WTC11 (cell line): ENCODE measurements around the gene EFNB3.

Source experiments
- ATF2 ChIP-seq: sonication (generic); formaldehyde crosslinking; IDR thresholded peaks from 2 replicates; pipeline ENCODE4 v1.8.1; 2022; ENCODE audit warnings: low read depth, missing genetic modification reagents, borderline replicate concordance
- CREB1 ChIP-seq: sonication (generic); formaldehyde crosslinking; IDR thresholded peaks from 2 replicates; pipeline ENCODE4 v1.8.0; 2023; ENCODE audit warnings: mild to moderate bottlenecking, missing genetic modification reagents
- HMGXB4 ChIP-seq: sonication (generic); formaldehyde crosslinking; IDR thresholded peaks from 2 replicates; pipeline ENCODE4 v1.8.1; 2023; ENCODE audit warnings: mild to moderate bottlenecking, moderate library complexity, missing genetic modification reagents
- SMAD4 ChIP-seq: sonication (generic); formaldehyde crosslinking; IDR thresholded peaks from 2 replicates; pipeline ENCODE4 v1.8.0; 2022; ENCODE audit warnings: mild to moderate bottlenecking, missing genetic modification reagents
- STAT6 ChIP-seq: sonication (generic); formaldehyde crosslinking; conservative IDR thresholded peaks from 2 replicates; pipeline ENCODE4 v1.8.1; 2023; ENCODE audit warnings: mild to moderate bottlenecking, low read depth, missing genetic modification reagents, moderate library complexity
- ZNF138 ChIP-seq: sonication (generic); formaldehyde crosslinking; conservative IDR thresholded peaks from 2 replicates; pipeline ENCODE4 v1.8.1; 2022; ENCODE audit warnings: mild to moderate bottlenecking, moderate library complexity, missing genetic modification reagents
- TF ChIP-seq, protein P1 (sequence below): sonication (generic); formaldehyde crosslinking; IDR thresholded peaks from 2 replicates; pipeline ENCODE4 v1.8.1; 2023; ENCODE audit warnings: mild to moderate bottlenecking, missing genetic modification reagents, borderline replicate concordance
- TF ChIP-seq, protein P2 (sequence below): fragments of 200-600 bp; IDR thresholded peaks from 2 replicates; pipeline ENCODE4 v1.8.0; 2022; ENCODE audit warnings: antibody characterized with exemption
- TF ChIP-seq, protein P3 (sequence below): sonication (generic); formaldehyde crosslinking; IDR thresholded peaks from 2 replicates; pipeline ENCODE4 v1.8.1; 2022; ENCODE audit warnings: mild to moderate bottlenecking, moderate library complexity, missing genetic modification reagents
- TF ChIP-seq, protein P4 (sequence below): sonication (generic); formaldehyde crosslinking; IDR thresholded peaks from 2 replicates; pipeline ENCODE4 v1.8.1; 2023; ENCODE audit warnings: mild to moderate bottlenecking, missing genetic modification reagents, moderate library complexity

DNA sequence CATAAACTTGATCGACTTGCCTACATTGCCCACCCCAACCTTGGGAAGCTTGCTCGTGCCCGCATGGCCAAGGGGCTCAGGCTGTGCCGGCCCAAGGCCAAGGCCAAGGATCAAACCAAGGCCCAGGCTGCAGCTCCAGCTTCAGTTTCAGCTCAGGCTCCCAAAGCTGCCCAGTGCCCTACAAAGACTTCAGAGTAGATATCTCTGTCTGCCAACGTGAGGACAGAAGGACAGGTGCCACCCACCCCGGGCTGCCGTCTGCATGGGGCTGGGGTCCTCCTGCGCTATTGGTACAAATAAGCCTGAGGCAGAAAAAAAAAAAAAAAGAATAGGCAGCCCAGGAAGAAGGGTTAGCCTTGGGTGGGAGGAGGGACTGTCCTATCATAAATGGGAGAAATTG lies 49.7 kb downstream of the EFNB3 start:
- TF ChIP-seq ATF2 (CRISPR knock-in tag) (no peak), HMGXB4 (CRISPR knock-in tag) (no peak), SMAD4 (CRISPR knock-in tag) (no peak), CREB1 (no peak), ZNF138 (no peak), STAT6 (CRISPR knock-in tag) (no peak)
- TF ChIP-seq, protein P1, sequence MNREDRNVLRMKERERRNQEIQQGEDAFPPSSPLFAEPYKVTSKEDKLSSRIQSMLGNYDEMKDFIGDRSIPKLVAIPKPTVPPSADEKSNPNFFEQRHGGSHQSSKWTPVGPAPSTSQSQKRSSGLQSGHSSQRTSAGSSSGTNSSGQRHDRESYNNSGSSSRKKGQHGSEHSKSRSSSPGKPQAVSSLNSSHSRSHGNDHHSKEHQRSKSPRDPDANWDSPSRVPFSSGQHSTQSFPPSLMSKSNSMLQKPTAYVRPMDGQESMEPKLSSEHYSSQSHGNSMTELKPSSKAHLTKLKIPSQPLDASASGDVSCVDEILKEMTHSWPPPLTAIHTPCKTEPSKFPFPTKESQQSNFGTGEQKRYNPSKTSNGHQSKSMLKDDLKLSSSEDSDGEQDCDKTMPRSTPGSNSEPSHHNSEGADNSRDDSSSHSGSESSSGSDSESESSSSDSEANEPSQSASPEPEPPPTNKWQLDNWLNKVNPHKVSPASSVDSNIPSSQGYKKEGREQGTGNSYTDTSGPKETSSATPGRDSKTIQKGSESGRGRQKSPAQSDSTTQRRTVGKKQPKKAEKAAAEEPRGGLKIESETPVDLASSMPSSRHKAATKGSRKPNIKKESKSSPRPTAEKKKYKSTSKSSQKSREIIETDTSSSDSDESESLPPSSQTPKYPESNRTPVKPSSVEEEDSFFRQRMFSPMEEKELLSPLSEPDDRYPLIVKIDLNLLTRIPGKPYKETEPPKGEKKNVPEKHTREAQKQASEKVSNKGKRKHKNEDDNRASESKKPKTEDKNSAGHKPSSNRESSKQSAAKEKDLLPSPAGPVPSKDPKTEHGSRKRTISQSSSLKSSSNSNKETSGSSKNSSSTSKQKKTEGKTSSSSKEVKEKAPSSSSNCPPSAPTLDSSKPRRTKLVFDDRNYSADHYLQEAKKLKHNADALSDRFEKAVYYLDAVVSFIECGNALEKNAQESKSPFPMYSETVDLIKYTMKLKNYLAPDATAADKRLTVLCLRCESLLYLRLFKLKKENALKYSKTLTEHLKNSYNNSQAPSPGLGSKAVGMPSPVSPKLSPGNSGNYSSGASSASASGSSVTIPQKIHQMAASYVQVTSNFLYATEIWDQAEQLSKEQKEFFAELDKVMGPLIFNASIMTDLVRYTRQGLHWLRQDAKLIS (CRISPR knock-in tag), result no peak
- TF ChIP-seq, protein P2, sequence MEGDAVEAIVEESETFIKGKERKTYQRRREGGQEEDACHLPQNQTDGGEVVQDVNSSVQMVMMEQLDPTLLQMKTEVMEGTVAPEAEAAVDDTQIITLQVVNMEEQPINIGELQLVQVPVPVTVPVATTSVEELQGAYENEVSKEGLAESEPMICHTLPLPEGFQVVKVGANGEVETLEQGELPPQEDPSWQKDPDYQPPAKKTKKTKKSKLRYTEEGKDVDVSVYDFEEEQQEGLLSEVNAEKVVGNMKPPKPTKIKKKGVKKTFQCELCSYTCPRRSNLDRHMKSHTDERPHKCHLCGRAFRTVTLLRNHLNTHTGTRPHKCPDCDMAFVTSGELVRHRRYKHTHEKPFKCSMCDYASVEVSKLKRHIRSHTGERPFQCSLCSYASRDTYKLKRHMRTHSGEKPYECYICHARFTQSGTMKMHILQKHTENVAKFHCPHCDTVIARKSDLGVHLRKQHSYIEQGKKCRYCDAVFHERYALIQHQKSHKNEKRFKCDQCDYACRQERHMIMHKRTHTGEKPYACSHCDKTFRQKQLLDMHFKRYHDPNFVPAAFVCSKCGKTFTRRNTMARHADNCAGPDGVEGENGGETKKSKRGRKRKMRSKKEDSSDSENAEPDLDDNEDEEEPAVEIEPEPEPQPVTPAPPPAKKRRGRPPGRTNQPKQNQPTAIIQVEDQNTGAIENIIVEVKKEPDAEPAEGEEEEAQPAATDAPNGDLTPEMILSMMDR, result no peak
- TF ChIP-seq, protein P3, sequence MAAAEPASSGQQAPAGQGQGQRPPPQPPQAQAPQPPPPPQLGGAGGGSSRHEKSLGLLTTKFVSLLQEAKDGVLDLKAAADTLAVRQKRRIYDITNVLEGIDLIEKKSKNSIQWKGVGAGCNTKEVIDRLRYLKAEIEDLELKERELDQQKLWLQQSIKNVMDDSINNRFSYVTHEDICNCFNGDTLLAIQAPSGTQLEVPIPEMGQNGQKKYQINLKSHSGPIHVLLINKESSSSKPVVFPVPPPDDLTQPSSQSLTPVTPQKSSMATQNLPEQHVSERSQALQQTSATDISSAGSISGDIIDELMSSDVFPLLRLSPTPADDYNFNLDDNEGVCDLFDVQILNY (CRISPR knock-in tag), result no peak
- TF ChIP-seq, protein P4, sequence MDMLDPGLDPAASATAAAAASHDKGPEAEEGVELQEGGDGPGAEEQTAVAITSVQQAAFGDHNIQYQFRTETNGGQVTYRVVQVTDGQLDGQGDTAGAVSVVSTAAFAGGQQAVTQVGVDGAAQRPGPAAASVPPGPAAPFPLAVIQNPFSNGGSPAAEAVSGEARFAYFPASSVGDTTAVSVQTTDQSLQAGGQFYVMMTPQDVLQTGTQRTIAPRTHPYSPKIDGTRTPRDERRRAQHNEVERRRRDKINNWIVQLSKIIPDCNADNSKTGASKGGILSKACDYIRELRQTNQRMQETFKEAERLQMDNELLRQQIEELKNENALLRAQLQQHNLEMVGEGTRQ, result no peak
